T-helper 2 cell treated with Interferon-gamma antibody and Interleukin-4, amounts not matched to agents 5 μg/mL and 100 μg/mL, for 36 hours (primary cell): ENCODE measurements around the gene B3GAT3.
"Not testable (repeated sequence)": the region's sequence is repeated elsewhere in the genome, so short reads cannot be mapped to it uniquely, and the experiment has no call there.

Experiments used
- DNase-seq: peaks from one replicate; pipeline ENCODE4 v3.0.0; 2021; ENCODE audit warnings: low spot score
- H3K27ac Mint-ChIP-seq: one replicate; pipeline ENCODE4 v1.8.0; 2021; ENCODE audit warnings: mild to moderate bottlenecking, mixed read lengths
- H3K27me3 Mint-ChIP-seq: one replicate; pipeline ENCODE4 v1.8.0; 2021; ENCODE audit warnings: low read depth, mixed read lengths
- H3K36me3 Mint-ChIP-seq: one replicate; pipeline ENCODE4 v1.8.0; 2021; ENCODE audit warnings: low read depth, mixed read lengths
- H3K4me1 Mint-ChIP-seq: one replicate; pipeline ENCODE4 v1.8.0; 2021; ENCODE audit warnings: low read depth, mixed read lengths
- H3K4me3 Mint-ChIP-seq: one replicate; pipeline ENCODE4 v1.8.0; 2022; ENCODE audit warnings: mild to moderate bottlenecking, moderate library complexity, mixed read lengths
- H3K9me3 Mint-ChIP-seq: one replicate; pipeline ENCODE4 v1.8.0; 2021; ENCODE audit warnings: mixed read lengths

Gene B3GAT3

DNA sequence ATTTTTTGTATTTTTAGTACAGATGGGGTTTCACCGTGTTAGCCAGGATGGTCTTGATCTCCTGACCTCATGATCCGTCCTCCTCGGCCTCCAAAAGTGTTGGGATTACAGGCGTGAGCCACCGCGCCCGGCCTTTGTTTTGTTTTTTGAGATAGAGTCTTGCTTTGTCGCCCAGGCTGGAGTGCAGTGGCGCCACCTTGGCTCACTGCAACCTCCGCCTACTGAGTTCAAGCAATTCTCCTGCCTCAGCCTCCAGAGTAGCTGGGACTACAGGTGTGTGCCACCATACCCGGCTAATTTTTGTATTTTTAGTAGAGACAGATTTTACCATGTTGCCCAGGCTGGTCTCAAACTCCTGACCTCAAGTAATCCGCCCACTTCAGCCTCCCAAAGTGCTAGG lies 28.5 kb upstream of the B3GAT3 start:
- H3K27ac Mint-ChIP-seq, H3K9me3 Mint-ChIP-seq, DNase-seq, H3K4me3 Mint-ChIP-seq, H3K27me3 Mint-ChIP-seq: not testable (repeated sequence)
- Mint-ChIP-seq H3K4me1 (peaks cover 18% of the 10 kb centered on the region), H3K36me3 (peaks cover 26% of the 10 kb centered on the region)

DNA sequence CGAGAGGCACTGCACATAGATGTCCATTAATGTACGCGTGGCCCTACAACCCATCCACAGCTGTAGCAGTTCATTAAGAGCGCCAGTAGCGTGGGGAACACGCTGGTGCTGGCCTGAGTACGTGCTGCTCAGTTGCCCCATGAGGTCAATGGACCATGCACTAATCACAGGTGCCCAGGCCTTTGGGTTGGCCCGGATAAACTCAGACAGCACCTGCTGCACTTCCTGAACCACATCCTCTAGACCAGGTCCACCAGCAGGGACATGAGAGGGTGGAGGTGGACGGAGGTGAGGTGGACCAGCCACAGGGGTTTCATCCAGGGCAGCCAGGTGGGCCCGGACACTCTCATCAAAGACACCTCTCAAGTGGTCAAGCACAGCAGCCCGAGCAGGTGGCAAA lies 27.7 kb upstream of the B3GAT3 start:
- Mint-ChIP-seq H3K9me3 (no peaks in the 10 kb centered on the region), H3K4me3 (no peak overlapping the region), H3K27ac (no peak overlapping the region), H3K27me3 (no peaks in the 10 kb centered on the region), H3K36me3 (peaks cover 29% of the 10 kb centered on the region), H3K4me1 (peaks cover 19% of the 10 kb centered on the region)
- DNase-seq, result no peak

DNA sequence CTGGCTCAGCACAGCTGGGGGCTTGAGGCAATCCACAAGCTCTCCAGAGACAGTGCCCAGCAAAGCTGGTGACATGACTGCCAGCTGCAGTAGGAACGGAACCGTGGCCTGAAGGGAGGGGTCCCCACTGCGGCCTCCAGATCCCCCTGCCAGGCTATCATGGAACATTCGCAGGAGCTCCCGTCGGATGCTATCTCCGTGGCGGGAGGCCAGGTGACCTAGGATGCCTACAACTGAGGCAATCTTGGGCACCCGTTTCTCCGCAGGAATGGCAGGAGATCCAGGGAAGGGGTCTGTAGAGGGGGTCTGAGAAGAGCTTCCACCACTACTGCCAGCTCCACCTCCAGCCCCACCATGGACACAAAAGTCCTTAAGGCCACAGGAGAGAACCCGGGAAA lies 27.2 kb upstream of the B3GAT3 start:
- no peak overlapping the region for H3K4me3 Mint-ChIP-seq
- DNase-seq, result no peak
- peaks cover 17% of the 10 kb centered on the region for H3K4me1 Mint-ChIP-seq
- no peaks in the 10 kb centered on the region for H3K9me3 Mint-ChIP-seq
- no peaks in the 10 kb centered on the region for H3K27me3 Mint-ChIP-seq
- H3K27ac Mint-ChIP-seq, result no peak overlapping the region
- H3K36me3 Mint-ChIP-seq, result peaks cover 33% of the 10 kb centered on the region

DNA sequence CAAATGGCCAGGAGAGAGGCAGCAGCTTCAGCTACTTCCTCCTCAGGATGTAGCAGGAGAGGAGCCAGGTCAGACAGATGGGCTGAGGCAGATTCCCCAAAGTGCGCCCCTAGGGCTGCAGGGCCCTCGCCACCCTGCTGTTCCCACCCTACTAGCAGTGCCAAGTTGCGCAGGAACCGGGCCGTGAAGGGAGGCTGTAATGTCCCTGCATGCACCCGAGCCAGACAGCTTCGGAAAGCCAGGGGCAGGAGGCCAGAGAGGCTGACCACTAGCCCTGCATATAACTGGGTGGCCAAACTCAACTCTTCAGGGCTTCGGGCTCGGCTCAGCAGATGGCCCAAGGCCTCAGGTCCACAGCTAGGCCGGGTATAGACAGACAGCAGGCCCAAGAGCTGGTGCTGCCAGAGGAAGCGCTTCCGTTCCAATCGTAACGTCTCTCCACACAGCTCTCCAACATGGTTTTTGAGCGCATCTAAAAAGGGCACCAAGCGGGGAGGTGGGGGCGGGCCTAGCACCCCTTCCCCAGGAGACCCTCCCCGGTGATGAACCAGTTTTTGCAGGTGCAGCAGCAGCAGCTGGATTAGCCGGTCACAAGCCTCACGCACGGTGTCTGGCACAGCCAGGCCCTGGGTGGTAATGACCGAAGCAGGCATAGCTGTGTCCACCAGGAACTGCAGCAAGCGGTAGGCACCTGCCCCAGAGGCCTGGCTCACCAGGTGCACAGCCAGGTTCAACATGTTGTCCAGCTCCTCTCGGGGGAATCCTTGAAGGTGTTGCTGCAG lies 26.6 kb upstream of the B3GAT3 start:
- Mint-ChIP-seq H3K4me3 (no peak overlapping the region), H3K27ac (no peak overlapping the region), H3K9me3 (no peaks in the 10 kb centered on the region), H3K4me1 (peaks cover 14% of the 10 kb centered on the region), H3K36me3 (peaks cover 32% of the 10 kb centered on the region), H3K27me3 (no peaks in the 10 kb centered on the region)
- no peak for DNase-seq

DNA sequence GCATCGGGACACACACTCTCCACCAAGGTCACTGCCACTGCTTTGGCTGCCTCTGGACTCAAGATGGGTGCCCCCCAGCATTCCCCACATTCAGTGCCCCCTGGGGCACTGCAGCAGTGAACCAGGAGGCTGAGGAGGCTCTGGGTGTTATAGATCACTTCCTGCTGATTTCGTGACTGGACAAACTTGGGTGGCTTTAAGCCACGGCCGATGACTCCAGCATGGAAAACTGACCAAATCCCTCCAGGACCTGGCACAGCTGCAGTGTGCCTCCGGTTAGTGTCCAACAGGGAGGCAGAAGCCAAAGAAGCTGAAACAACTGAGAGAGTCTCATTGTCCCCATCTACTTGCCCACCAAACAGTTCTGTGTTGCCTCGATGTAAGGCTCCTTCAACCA lies 25.8 kb upstream of the B3GAT3 start:
- Mint-ChIP-seq H3K4me1 (peaks cover 15% of the 10 kb centered on the region), H3K36me3 (peaks cover 34% of the 10 kb centered on the region), H3K27me3 (no peaks in the 10 kb centered on the region), H3K27ac (no peak overlapping the region), H3K4me3 (no peak overlapping the region), H3K9me3 (no peaks in the 10 kb centered on the region)
- DNase-seq, result no peak

DNA sequence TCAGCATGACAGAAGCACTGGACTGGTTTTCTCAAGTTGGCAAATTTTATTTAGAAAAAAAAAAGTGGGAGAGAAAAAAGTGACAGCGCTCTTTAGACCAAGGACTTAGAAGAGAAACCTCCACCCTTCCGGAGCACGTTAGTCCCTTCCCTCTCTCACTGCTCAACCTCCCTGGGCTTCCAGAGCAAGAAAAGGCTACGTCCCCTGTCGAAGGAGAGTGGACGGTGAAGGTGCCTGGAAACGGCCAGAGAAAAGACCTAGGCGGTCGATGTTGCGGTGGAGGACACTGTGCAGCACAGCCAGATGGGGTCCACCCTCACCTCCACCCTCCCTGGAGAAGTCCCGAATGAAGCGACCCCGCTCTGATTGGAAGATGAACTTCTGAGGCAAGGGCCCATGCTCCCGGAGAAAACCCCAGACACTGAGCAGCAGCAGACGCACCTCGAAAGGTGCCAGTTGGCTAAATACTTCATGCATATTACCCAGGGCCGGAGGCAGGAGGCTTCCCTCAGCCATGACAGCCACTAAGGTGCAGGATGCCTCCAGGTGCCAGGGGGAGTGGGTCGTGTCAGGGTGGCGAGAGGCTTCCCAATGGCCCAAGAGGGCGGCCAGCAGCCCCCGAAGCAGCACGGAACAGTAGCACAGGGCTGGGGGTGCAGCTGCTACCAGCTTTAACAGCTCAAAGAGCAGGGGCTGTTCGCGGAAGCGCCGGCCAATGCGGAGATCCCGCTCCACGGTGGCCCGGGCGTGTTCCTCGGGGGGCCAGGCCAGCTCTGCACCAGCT lies 25.2 kb upstream of the B3GAT3 start:
- no peak for DNase-seq
- Mint-ChIP-seq H3K27ac (peak overlapping the region; percentile 97), H3K27me3 (no peaks in the 10 kb centered on the region), H3K36me3 (peaks cover 33% of the 10 kb centered on the region), H3K9me3 (no peaks in the 10 kb centered on the region), H3K4me3 (peak overlapping the region; percentile 99), H3K4me1 (peaks cover 13% of the 10 kb centered on the region)

DNA sequence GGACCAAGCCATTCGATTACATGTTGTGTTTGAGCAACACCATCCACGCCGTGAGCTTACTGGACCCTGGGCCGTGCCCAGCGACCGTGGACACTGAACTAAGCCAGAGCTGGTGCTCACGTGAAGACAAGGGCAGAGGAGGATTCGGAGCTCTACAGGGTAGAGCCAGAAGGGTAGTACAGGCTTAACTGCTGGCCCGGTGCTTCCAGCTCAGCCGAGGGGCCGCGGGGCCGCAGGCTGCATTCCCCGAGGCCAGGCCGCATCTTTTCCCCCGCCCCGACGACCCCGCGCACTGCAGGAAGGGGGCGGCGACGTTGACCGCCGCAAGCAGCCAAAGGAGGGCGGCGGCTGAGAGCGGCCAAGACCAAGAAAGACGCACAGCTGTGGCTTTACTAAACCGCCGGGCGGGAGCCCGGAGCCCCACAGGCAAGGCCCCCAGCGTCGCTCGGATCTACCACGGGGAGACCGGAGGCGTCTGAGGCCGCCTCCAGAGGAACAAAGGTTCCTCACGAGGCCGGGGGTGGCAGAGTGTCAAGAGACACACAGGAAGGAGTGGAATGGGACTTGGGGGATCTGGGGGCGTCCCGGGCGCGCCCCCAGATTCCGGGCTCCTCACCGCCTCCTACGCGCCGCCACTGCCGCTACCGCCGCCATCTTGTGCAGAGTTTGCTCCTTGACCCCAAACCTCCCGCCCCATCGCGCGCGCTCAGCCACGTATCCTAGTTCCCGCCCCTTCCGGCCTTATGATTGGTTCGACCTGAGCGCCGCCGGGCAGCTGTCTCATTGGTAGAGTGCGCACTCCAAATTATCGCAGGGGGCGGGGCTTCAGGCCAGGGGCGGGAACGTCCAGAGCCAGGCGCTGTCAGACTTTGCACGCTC lies 24.4 kb upstream of the B3GAT3 start, which contains the start of gene GANAB:
Gene GANAB (minus strand): TSS at position 668 of the 879 bp plus-strand sequence. CDS start 14 bp downstream, at position 654.
- Mint-ChIP-seq H3K4me1 (peaks cover 18% of the 10 kb centered on the region), H3K27me3 (no peaks in the 10 kb centered on the region), H3K4me3 (peak within 1 kb of the TSS; percentile 99), H3K27ac (peak within 1 kb of the TSS; percentile 97), H3K9me3 (no peaks in the 10 kb centered on the region), H3K36me3 (peaks cover 33% of the 10 kb centered on the region)
- DNase-seq, result peak; percentile 99

DNA sequence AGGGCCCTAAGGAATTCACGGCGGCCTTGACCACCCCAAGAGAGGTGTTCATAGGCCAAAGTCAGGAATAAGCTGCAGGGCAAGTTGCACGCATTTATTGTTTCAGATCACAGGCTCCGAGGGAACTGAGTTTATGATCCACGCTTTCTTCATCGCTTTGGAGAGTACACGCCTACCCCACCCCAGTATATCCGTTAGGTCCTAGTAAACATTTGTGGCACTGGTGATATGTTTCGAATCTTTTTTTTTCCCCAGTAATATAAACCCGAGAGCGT lies 23.8 kb upstream of the B3GAT3 start:
- H3K4me3 Mint-ChIP-seq, result peak overlapping the region; percentile 99
- H3K9me3 Mint-ChIP-seq, result no peaks in the 10 kb centered on the region
- peak overlapping the region; percentile 97 for H3K27ac Mint-ChIP-seq
- peaks cover 21% of the 10 kb centered on the region for H3K4me1 Mint-ChIP-seq
- DNase-seq, result no peak
- peaks cover 36% of the 10 kb centered on the region for H3K36me3 Mint-ChIP-seq
- H3K27me3 Mint-ChIP-seq, result no peaks in the 10 kb centered on the region

DNA sequence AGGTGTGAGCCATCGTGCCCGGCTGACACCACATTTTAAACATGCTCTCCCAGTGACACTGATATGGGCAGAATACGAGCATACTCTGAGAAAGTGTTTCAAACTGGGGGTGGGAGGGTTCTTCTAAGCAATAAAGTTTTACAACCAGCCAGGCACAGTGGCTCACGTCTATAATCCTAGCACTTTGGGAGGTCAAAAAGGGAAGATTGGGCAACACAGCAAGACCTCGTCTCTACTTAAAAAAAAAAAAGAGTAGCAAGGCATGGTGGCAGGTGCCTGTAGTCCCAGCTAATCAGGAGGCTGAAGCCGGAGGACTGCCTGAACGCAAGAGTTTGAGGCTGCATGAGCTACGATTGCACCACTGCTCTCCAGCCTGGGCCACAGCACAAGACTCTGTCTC lies 22.4 kb upstream of the B3GAT3 start:
- peaks cover 28% of the 10 kb centered on the region for H3K4me1 Mint-ChIP-seq
- no peaks in the 10 kb centered on the region for H3K9me3 Mint-ChIP-seq
- peaks cover 37% of the 10 kb centered on the region for H3K36me3 Mint-ChIP-seq
- no peak overlapping the region for H3K27ac Mint-ChIP-seq
- no peaks in the 10 kb centered on the region for H3K27me3 Mint-ChIP-seq
- H3K4me3 Mint-ChIP-seq, result peak overlapping the region; percentile 27
- DNase-seq, result no peak

DNA sequence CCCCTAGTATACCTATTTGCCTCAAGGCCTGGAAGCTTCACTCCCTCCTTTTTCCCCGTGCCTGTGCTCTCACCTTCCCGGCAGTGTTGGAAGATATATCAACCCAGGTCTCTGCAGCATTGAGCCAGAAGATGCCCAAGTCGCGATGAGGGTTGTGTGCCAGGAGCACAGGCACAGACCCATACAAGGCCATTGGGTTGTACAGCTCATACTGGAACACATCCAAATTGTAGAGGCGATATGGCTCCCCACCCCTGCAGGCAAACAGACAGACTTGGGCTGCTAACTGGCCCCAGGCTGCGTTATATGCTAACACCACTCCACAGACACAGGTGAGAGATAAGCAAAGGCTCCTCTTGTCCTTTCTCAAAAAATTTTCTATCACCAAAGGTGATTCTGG lies 10.7 kb upstream of the B3GAT3 start:
- DNase-seq, result no peak
- peaks cover 16% of the 10 kb centered on the region for H3K4me1 Mint-ChIP-seq
- H3K36me3 Mint-ChIP-seq, result peaks cover 76% of the 10 kb centered on the region
- no peaks in the 10 kb centered on the region for H3K27me3 Mint-ChIP-seq
- no peaks in the 10 kb centered on the region for H3K9me3 Mint-ChIP-seq
- no peak overlapping the region for H3K4me3 Mint-ChIP-seq
- H3K27ac Mint-ChIP-seq, result no peak overlapping the region

DNA sequence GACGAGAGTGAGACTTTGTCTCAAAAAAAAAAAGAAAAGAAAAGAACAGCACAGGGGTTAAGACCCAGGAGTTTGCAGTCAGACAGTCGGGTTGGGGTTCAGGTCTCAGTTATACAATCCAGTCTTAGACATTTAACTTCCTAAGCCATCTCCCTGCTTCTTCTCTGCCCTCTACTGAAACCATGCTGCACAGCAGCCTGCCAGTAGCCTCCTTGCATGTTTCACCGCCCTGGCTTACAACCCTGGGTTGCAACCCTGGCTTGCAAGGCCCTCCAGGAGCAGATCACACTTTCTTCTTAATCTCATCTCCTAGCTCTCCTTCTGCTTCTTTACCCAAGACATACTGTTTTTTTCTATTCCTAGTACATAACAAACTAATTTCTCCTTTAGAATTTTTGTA lies 5.9 kb upstream of the B3GAT3 start:
- peak overlapping the region; percentile 62 for H3K27ac Mint-ChIP-seq
- no peak for DNase-seq
- H3K36me3 Mint-ChIP-seq, result peaks cover 72% of the 10 kb centered on the region
- peaks cover 4% of the 10 kb centered on the region for H3K4me1 Mint-ChIP-seq
- H3K27me3 Mint-ChIP-seq, result no peaks in the 10 kb centered on the region
- no peaks in the 10 kb centered on the region for H3K9me3 Mint-ChIP-seq
- H3K4me3 Mint-ChIP-seq, result no peak overlapping the region

DNA sequence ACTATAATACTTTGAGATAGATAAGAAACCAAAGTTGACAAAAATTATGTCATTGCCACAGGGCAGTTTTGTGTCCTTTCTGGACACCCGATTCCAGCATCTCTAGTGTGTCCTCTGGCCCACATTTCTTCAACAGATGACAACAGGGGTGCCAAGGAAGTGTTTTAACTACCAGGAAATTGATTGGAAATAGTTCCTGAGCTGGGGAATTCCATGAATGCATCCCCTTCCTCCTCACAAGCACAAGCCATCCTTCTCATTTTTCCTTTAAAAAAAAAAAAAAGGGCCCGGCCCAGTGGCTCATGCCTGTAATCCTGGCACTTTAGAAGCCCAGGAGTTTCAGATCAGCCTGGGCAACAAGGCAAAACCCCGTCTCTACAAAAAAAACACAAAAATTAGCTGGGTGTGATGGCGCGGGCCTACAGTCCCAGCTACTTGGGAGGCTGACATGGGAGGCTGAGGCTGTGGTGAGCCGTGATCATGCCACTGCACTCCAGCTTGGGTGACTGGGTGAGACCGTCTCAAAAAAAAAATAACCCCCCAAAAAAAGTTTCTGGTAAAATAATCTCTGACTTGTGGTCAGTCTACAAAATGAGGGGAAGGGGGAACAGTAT lies 797 bp upstream of the B3GAT3 start:
- peaks cover 19% of the 10 kb centered on the region for H3K4me1 Mint-ChIP-seq
- H3K9me3 Mint-ChIP-seq, result no peaks in the 10 kb centered on the region
- DNase-seq, result no peak
- H3K27me3 Mint-ChIP-seq, result no peaks in the 10 kb centered on the region
- peak overlapping the region; percentile 85 for H3K4me3 Mint-ChIP-seq
- peak overlapping the region; percentile 97 for H3K27ac Mint-ChIP-seq
- peaks cover 46% of the 10 kb centered on the region for H3K36me3 Mint-ChIP-seq

DNA sequence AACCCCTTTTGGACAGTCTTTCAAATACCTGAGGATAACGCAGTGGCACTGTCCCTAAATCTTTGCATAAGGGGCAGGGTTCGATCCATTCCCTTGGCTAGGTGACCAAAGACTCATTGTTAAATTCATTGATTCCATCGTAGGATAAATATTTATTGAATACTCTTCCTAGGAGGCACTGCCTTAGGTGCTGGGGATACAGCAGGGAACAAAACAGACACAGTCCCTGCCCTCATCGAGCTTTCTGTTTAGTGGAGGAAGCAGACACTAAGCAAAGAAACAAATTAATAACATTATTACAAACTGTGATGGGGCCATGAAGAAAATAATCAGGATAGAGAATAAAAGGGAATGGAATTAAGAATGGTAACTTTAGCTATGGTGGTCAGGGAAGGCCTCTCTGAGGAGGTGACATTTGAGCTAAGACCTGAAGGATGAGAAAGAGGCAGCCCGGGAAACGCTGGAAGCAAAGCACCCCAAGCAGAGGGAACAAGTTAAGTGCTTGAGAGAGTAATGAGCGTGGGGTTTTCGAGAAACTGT lies 689 bp downstream of the B3GAT3 start:
- peaks cover 19% of the 10 kb centered on the region for H3K4me1 Mint-ChIP-seq
- no peaks in the 10 kb centered on the region for H3K9me3 Mint-ChIP-seq
- peak overlapping the region; percentile 85 for H3K4me3 Mint-ChIP-seq
- H3K27ac Mint-ChIP-seq, result peak overlapping the region; percentile 89
- DNase-seq, result no peak
- peaks cover 40% of the 10 kb centered on the region for H3K36me3 Mint-ChIP-seq
- no peaks in the 10 kb centered on the region for H3K27me3 Mint-ChIP-seq
